Mucosa of descending colon (tissue), 3 donors: ENCODE measurements around the gene TBXA2R. TPM values are rescaled to one million over a fixed set of nuclear protein-coding genes. Genes with fewer than 3 reads are reported as not detected.

Source experiments
- ATAC-seq: fragments of 200-7000 bp; cut with Tn5 transposase; one replicate; pipeline ENCODE4 v1.9.1; 2020; ENCODE audit warnings: mild to moderate bottlenecking, moderate library complexity
- DNase-seq, 3 donors: peaks; one replicate each; pipeline ENCODE4 v3.0.0-alpha.2; 2020
- H3K36me3 ChIP-seq: fragments of 200-600 bp; one replicate; pipeline ENCODE4 v1.8.0; 2021; ENCODE audit warnings: low read depth, mild to moderate bottlenecking
- H3K4me1 ChIP-seq: fragments of 200-600 bp; one replicate; pipeline ENCODE4 v1.8.0; 2021; ENCODE audit warnings: low read depth, mild to moderate bottlenecking
- H3K4me3 ChIP-seq: fragments of 200-600 bp; one replicate; pipeline ENCODE4 v1.8.0; 2021; ENCODE audit warnings: mild to moderate bottlenecking
- H3K9me3 ChIP-seq: fragments of 200-600 bp; one replicate; pipeline ENCODE4 v1.8.0; 2021; ENCODE audit warnings: mild to moderate bottlenecking
- CTCF ChIP-seq: fragments of 200-600 bp; IDR thresholded peaks from one replicate; pipeline ENCODE4 v1.8.0; 2022; ENCODE audit warnings: antibody characterized with exemption, mild to moderate bottlenecking
- intact Hi-C, 2 donors: fragments of 100-400 bp; cut with DNase I in 1 of 2; cut with micrococcal nuclease in 1 of 2; formaldehyde crosslinking; loops; one replicate each; pipeline versions ENCODE4 v1.11.0 to v1.11.1; 2022; cut with DNase I, micrococcal nuclease
- total RNA-seq, 3 donors: library from RNA; stranded (reverse); fragmentation: NEBNext Ultra II Directional in 2 of 3; extraction: Animal tissue kit (Norgen Biotek cat#: 25700) in 2 of 3; gene quantifications; one replicate each; pipeline versions ENCODE4 v1.2.1 to v1.2.4, GENCODE V29; 2021 to 2023
- donor health status: DM: no; HTN: no; CAD: no; lungs with moderate emphysema.
- donor health status: DM: no; HTN: no; CAD: no.
- donor health status: DM: no; HTN: yes; CAD: no.

Gene TBXA2R
- total RNA-seq, 3 donors from 2014 or later, result 0.72 to 2.3 (median 1.1) TPM

- Histone ChIP-seq H3K4me3 (no peak overlapping the region), H3K9me3 (no peaks in the 10 kb centered on the region), H3K36me3 (no peaks in the 10 kb centered on the region), H3K4me1 (peaks cover 4% of the 10 kb centered on the region)
- intact Hi-C loops, result no loop called here
- ATAC-seq, result no peak
- TF ChIP-seq CTCF, result no peak
- peak in 1 of 3 donors; percentile 48 for DNase-seq
Measured at GRCh38 chr19:3620145-3620816, 13.6 kb upstream of the TBXA2R start.

- H3K4me1 ChIP-seq, result no peaks in the 10 kb centered on the region
- no peaks in the 10 kb centered on the region for H3K36me3 ChIP-seq
Measured at GRCh38 chr19:3619631-3620012, 12.9 kb upstream of the TBXA2R start.

GRCh38 chr19:3618811-3619630 lies 12.3 kb upstream of the TBXA2R start:
- no peak for TF ChIP-seq CTCF
- no peaks in the 10 kb centered on the region for H3K9me3 ChIP-seq
- H3K4me3 ChIP-seq, result no peak overlapping the region
- ATAC-seq, result no peak
- intact Hi-C loops, result loop anchor here in 1 of 2 donors (10.0 kb wide), 1 partner anchor 74 kb away; no protein-coding TSS in a partner anchor
- peak in 1 of 3 donors; percentile 47 for DNase-seq
- H3K4me1 ChIP-seq, result no peaks in the 10 kb centered on the region
- no peaks in the 10 kb centered on the region for H3K36me3 ChIP-seq

More at GRCh38 chr19:3619631-3620012, 12.9 kb upstream of the TBXA2R start:
- H3K9me3 ChIP-seq, result no peaks in the 10 kb centered on the region
- DNase-seq, result peak in 1 of 3 donors; percentile 43
- intact Hi-C loops, result loop anchor here in 1 of 2 donors (10.0 kb wide), 1 partner anchor 75 kb away; no protein-coding TSS in a partner anchor
- ATAC-seq, result no peak
- no peak for TF ChIP-seq CTCF
- H3K4me3 ChIP-seq, result no peak overlapping the region

GRCh38 chr19:3618144-3618810 lies 11.6 kb upstream of the TBXA2R start:
- peak; percentile 70 to 80 (median 72) for DNase-seq
- no peaks in the 10 kb centered on the region for H3K36me3 ChIP-seq
- H3K4me3 ChIP-seq, result no peak overlapping the region
- peak; percentile 83 for ATAC-seq
- peak; percentile 86 for TF ChIP-seq CTCF
- H3K9me3 ChIP-seq, result no peaks in the 10 kb centered on the region
- intact Hi-C loops, result loop anchor here in 1 of 2 donors (10.0 kb wide), 1 partner anchor 73 kb away; no protein-coding TSS in a partner anchor
- no peaks in the 10 kb centered on the region for H3K4me1 ChIP-seq

GRCh38 chr19:3617463-3617862 lies 10.8 kb upstream of the TBXA2R start:
- Histone ChIP-seq H3K4me3 (no peak overlapping the region), H3K9me3 (no peaks in the 10 kb centered on the region), H3K36me3 (no peaks in the 10 kb centered on the region), H3K4me1 (no peaks in the 10 kb centered on the region)
- DNase-seq (no peak), ATAC-seq (no peak)
- intact Hi-C loops, result loop anchor here in 1 of 2 donors (10.0 kb wide), 1 partner anchor 73 kb away; no protein-coding TSS in a partner anchor
- TF ChIP-seq CTCF, result no peak
